HG02610 (cell line): Measurements from ENCODE around the gene PPP2R2C.

Experiments used
- ATAC-seq: cut with Tn5 transposase; IDR thresholded peaks from one replicate; pipeline ENCODE4 v1.9.1; 2021; ENCODE audit warnings: mild to moderate bottlenecking, moderate library complexity; ENCODE audit not compliant: unreplicated experiment

PPP2R2C gene

GRCh38 chr4:6349896-6350603 lies 122.4 kb downstream of the PPP2R2C start:
- ATAC-seq = no peak

- ATAC-seq = no peak
Measured at GRCh38 chr4:6348408-6348807, 124.0 kb downstream of the PPP2R2C start.

- no peak for ATAC-seq
Measured at GRCh38 chr4:6347511-6348045, 124.8 kb downstream of the PPP2R2C start.

- no peak for ATAC-seq
Measured at GRCh38 chr4:6346373-6347110, 125.9 kb downstream of the PPP2R2C start.

GRCh38 chr4:6345866-6346265 lies 126.5 kb downstream of the PPP2R2C start:
- ATAC-seq = no peak

- ATAC-seq = no peak
Measured at GRCh38 chr4:6345096-6345830, 127.2 kb downstream of the PPP2R2C start.

- ATAC-seq = no peak
Measured at GRCh38 chr4:6343939-6344408, 128.4 kb downstream of the PPP2R2C start.

GRCh38 chr4:6342530-6343293 lies 129.7 kb downstream of the PPP2R2C start:
- no peak for ATAC-seq

GRCh38 chr4:6341696-6342095 lies 130.7 kb downstream of the PPP2R2C start:
- no peak for ATAC-seq

- ATAC-seq = no peak
Measured at GRCh38 chr4:6340446-6341015, 131.9 kb downstream of the PPP2R2C start.

GRCh38 chr4:6339818-6340445 lies 132.5 kb downstream of the PPP2R2C start:
- ATAC-seq = no peak

- no peak for ATAC-seq
Measured at GRCh38 chr4:6338951-6339817, 133.2 kb downstream of the PPP2R2C start.

GRCh38 chr4:6338175-6338950 lies 134.1 kb downstream of the PPP2R2C start:
- no peak for ATAC-seq

GRCh38 chr4:6337331-6337935 lies 135.0 kb downstream of the PPP2R2C start:
- no peak for ATAC-seq

GRCh38 chr4:6336166-6336565 lies 136.2 kb downstream of the PPP2R2C start:
- no peak for ATAC-seq

GRCh38 chr4:6335040-6335590 lies 137.3 kb downstream of the PPP2R2C start:
- no peak for ATAC-seq

- no peak for ATAC-seq
Measured at GRCh38 chr4:6334203-6334887, 138.1 kb downstream of the PPP2R2C start.
